Measurements from ENCODE around the gene GRAMD1C. TPM values are rescaled to one million over a fixed set of nuclear protein-coding genes. Genes with fewer than 3 reads are reported as not detected.

The GRAMD1C gene
- total RNA-seq, 2 experiments from 2014 or later, result 0.29 to 0.61 TPM

- intact Hi-C loops (cut with micrococcal nuclease), result no loop called here
- H3K9me3 Mint-ChIP-seq, result no peaks in the 10 kb centered on the region
- CTCF ChIA-PET, result no interaction called here
- peak within 1 kb of the TSS; percentile 66 for H3K27ac Mint-ChIP-seq
- DNase-seq (peak; percentile 69), ATAC-seq (peak; percentile 72)
- H3K4me1 Mint-ChIP-seq (ENCODE audit: low read depth), result peaks cover 14% of the 10 kb centered on the region
- POLR2A ChIA-PET, result no interaction called here
- H3K36me3 Mint-ChIP-seq (ENCODE audit: low read depth), result peaks cover 2% of the 10 kb centered on the region
- H3K4me3 Mint-ChIP-seq, result peak within 1 kb of the TSS; percentile 76
- H3K27me3 Mint-ChIP-seq, result peaks cover 27% of the 10 kb centered on the region
- TF ChIP-seq CTCF (IDR thresholded peaks at IDR 0.05), result no peak
Observed at GRCh38 chr3:113947372-113948014, 108.9 kb downstream of the GRAMD1C start, which contains the start of gene ZDHHC23. Gene ZDHHC23, plus strand, starts transcription at chr3:113948013. Its CDS starts 790 bp downstream, at chr3:113948803.

- peaks cover 2% of the 10 kb centered on the region for H3K36me3 Mint-ChIP-seq (ENCODE audit: low read depth)
- H3K27ac Mint-ChIP-seq, result no peak overlapping the region
- H3K9me3 Mint-ChIP-seq, result no peaks in the 10 kb centered on the region
- H3K4me3 Mint-ChIP-seq, result peak overlapping the region; percentile 60
- ChIA-PET POLR2A (no interaction called here), CTCF (no interaction called here)
- ATAC-seq (peak; percentile 43), DNase-seq (peak; percentile 32)
- intact Hi-C loops (cut with micrococcal nuclease), result no loop called here
- H3K4me1 Mint-ChIP-seq (ENCODE audit: low read depth), result peaks cover 16% of the 10 kb centered on the region
- no peak for TF ChIP-seq CTCF (IDR thresholded peaks at IDR 0.05)
- H3K27me3 Mint-ChIP-seq, result peaks cover 23% of the 10 kb centered on the region
Observed at GRCh38 chr3:113948015-113948917, 109.7 kb downstream of the GRAMD1C start.

GRCh38 chr3:113952921-113953320, 114.3 kb downstream of the GRAMD1C start:
- Mint-ChIP-seq H3K4me3 (no peak overlapping the region), H3K27me3 (peaks cover 10% of the 10 kb centered on the region), H3K36me3 (ENCODE audit: low read depth) (peaks cover 7% of the 10 kb centered on the region), H3K9me3 (no peaks in the 10 kb centered on the region), H3K4me1 (ENCODE audit: low read depth) (peaks cover 19% of the 10 kb centered on the region), H3K27ac (no peak overlapping the region)
- TF ChIP-seq CTCF (IDR thresholded peaks at IDR 0.05), result no peak
- ChIA-PET CTCF (no interaction called here), POLR2A (no interaction called here)
- DNase-seq (no peak), ATAC-seq (no peak)
- intact Hi-C loops (cut with micrococcal nuclease), result no loop called here

- Mint-ChIP-seq H3K27me3 (peaks cover 8% of the 10 kb centered on the region), H3K4me3 (no peak overlapping the region), H3K36me3 (ENCODE audit: low read depth) (peaks cover 9% of the 10 kb centered on the region), H3K4me1 (ENCODE audit: low read depth) (peaks cover 17% of the 10 kb centered on the region), H3K9me3 (no peaks in the 10 kb centered on the region), H3K27ac (no peak overlapping the region)
- intact Hi-C loops (cut with micrococcal nuclease), result no loop called here
- ChIA-PET CTCF (interaction anchor here (1.0 to 1.5 kb wide), 2 partner anchors 11 to 109 kb away, joined by 4 to 6 read pairs; no protein-coding TSS in a partner anchor), POLR2A (no interaction called here)
- ATAC-seq (no peak), DNase-seq (no peak)
- TF ChIP-seq CTCF (IDR thresholded peaks at IDR 0.05), result no peak
Observed at GRCh38 chr3:113953677-113954076, 115.1 kb downstream of the GRAMD1C start.
